ENCODE results near the gene GRK5.

GRCh38 chr10:119283818-119284217 lies 76.4 kb downstream of the GRK5 start:
- TF ChIP-seq, protein P1, sequence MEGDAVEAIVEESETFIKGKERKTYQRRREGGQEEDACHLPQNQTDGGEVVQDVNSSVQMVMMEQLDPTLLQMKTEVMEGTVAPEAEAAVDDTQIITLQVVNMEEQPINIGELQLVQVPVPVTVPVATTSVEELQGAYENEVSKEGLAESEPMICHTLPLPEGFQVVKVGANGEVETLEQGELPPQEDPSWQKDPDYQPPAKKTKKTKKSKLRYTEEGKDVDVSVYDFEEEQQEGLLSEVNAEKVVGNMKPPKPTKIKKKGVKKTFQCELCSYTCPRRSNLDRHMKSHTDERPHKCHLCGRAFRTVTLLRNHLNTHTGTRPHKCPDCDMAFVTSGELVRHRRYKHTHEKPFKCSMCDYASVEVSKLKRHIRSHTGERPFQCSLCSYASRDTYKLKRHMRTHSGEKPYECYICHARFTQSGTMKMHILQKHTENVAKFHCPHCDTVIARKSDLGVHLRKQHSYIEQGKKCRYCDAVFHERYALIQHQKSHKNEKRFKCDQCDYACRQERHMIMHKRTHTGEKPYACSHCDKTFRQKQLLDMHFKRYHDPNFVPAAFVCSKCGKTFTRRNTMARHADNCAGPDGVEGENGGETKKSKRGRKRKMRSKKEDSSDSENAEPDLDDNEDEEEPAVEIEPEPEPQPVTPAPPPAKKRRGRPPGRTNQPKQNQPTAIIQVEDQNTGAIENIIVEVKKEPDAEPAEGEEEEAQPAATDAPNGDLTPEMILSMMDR (IDR thresholded peaks at IDR 0.05; ENCODE audit: low read depth, low read length) = no peak
- no peak for TF ChIP-seq EZH2phosphoT487 (IDR thresholded peaks at IDR 0.05; ENCODE audit: low read depth)

Measured in OCI-LY3 (cell line).